ENCODE data around the gene ENC1. TPM values are rescaled to one million over a fixed set of nuclear protein-coding genes. Genes with fewer than 3 reads are reported as not detected.

The ENC1 gene
- total RNA-seq, 1 experiment from 2014 or later, result 24.5 TPM

- no TSS peak for BruUV-seq (replicated peaks)
- H3K4me3 ChIP-seq (ENCODE audit: low read length), result no peak overlapping the region
- H4K20me1 ChIP-seq (ENCODE audit: low read length), result no peaks in the 10 kb centered on the region
- H2AFZ ChIP-seq (ENCODE audit: low read length), result no peak overlapping the region
- CTCF ChIA-PET, result no interaction called here
- no peaks in the 10 kb centered on the region for H3K36me3 ChIP-seq (ENCODE audit: low read depth, low read length)
- TF ChIP-seq CTCF (conservative IDR thresholded peaks at IDR 0.05; ENCODE audit: low read depth, low read length) (no peak), EZH2 (IDR thresholded peaks at IDR 0.05; ENCODE audit: low read length, unreplicated experiment) (no peak)
- no peaks in the 10 kb centered on the region for H3K9me2 ChIP-seq (replicated peaks; ENCODE audit: low read length)
- DNase-seq, result no peak
- no peaks in the 10 kb centered on the region for H3K9me3 ChIP-seq (ENCODE audit: low read length)
- POLR2A ChIA-PET (ENCODE audit: unreplicated experiment), result no interaction called here
- no peaks in the 10 kb centered on the region for H3K27me3 ChIP-seq (ENCODE audit: low read length)
- no peaks in the 10 kb centered on the region for H3K79me2 ChIP-seq (ENCODE audit: low read length)
- H3K4me2 ChIP-seq (ENCODE audit: low read length), result peak overlapping the region; percentile 59
- H3K27ac ChIP-seq (ENCODE audit: low read length), result no peak overlapping the region
- H3F3A ChIP-seq (ENCODE audit: low read length, unreplicated experiment), result no peaks in the 10 kb centered on the region
- no peak overlapping the region for H3K9ac ChIP-seq (ENCODE audit: low read length)
- ATAC-seq, result no peak
- H3K4me1 ChIP-seq (ENCODE audit: insufficient read depth, low read length), result peaks cover 18% of the 10 kb centered on the region
- intact Hi-C loops (cut with micrococcal nuclease), result loop anchor here (1.0 kb wide), 1 partner anchor 747 kb away; no protein-coding TSS in a partner anchor
Observed at GRCh38 chr5:74649421-74649973, 9.0 kb upstream of the ENC1 start.

GRCh38 chr5:74648835-74649293 lies 8.3 kb upstream of the ENC1 start:
- Histone ChIP-seq H3K4me3 (ENCODE audit: low read length) (peak overlapping the region; percentile 38; the same call in 1 of the 2 replicates), H4K20me1 (ENCODE audit: low read length) (no peaks in the 10 kb centered on the region), H3K9me3 (ENCODE audit: low read length) (no peaks in the 10 kb centered on the region), H3K36me3 (ENCODE audit: low read depth, low read length) (no peaks in the 10 kb centered on the region), H3K9me2 (replicated peaks; ENCODE audit: low read length) (no peaks in the 10 kb centered on the region), H3K4me1 (ENCODE audit: insufficient read depth, low read length) (peaks cover 21% of the 10 kb centered on the region), H3K27me3 (ENCODE audit: low read length) (no peaks in the 10 kb centered on the region), H3K9ac (ENCODE audit: low read length) (no peak overlapping the region), H3F3A (ENCODE audit: low read length, unreplicated experiment) (no peaks in the 10 kb centered on the region), H3K4me2 (ENCODE audit: low read length) (peak overlapping the region; percentile 59), H3K79me2 (ENCODE audit: low read length) (no peaks in the 10 kb centered on the region), H3K27ac (ENCODE audit: low read length) (no peak overlapping the region), H2AFZ (ENCODE audit: low read length) (peak overlapping the region; percentile 73)
- ChIA-PET CTCF (no interaction called here), POLR2A (ENCODE audit: unreplicated experiment) (no interaction called here)
- intact Hi-C loops (cut with micrococcal nuclease), result loop anchor here (1.0 kb wide), 2 partner anchors 664 to 747 kb away; no protein-coding TSS in a partner anchor
- no TSS peak for BruUV-seq (replicated peaks)
- peak; percentile 71 for DNase-seq
- ATAC-seq, result peak; percentile 94
- TF ChIP-seq EZH2 (IDR thresholded peaks at IDR 0.05; ENCODE audit: low read length, unreplicated experiment), result no peak
- no peak for TF ChIP-seq EZH2phosphoT487 (IDR thresholded peaks at IDR 0.05; ENCODE audit: borderline replicate concordance, low read length)
- TF ChIP-seq CTCF (conservative IDR thresholded peaks at IDR 0.05; ENCODE audit: low read depth, low read length), result peak; percentile 81

- intact Hi-C loops (cut with micrococcal nuclease), result no loop called here
Observed at GRCh38 chr5:74647096-74647495, 6.6 kb upstream of the ENC1 start.

More at GRCh38 chr5:74647096-74647495, 6.6 kb upstream of the ENC1 start:
- Histone ChIP-seq H3K27me3 (ENCODE audit: low read length) (no peaks in the 10 kb centered on the region), H2AFZ (ENCODE audit: low read length) (no peak overlapping the region), H3F3A (ENCODE audit: low read length, unreplicated experiment) (peaks cover 6% of the 10 kb centered on the region), H3K27ac (ENCODE audit: low read length) (no peak overlapping the region), H3K9me2 (replicated peaks; ENCODE audit: low read length) (no peaks in the 10 kb centered on the region), H4K20me1 (ENCODE audit: low read length) (no peaks in the 10 kb centered on the region), H3K79me2 (ENCODE audit: low read length) (no peaks in the 10 kb centered on the region), H3K4me2 (ENCODE audit: low read length) (no peak overlapping the region), H3K4me3 (ENCODE audit: low read length) (no peak overlapping the region), H3K9ac (ENCODE audit: low read length) (no peak overlapping the region), H3K4me1 (ENCODE audit: insufficient read depth, low read length) (peaks cover 39% of the 10 kb centered on the region), H3K9me3 (ENCODE audit: low read length) (no peaks in the 10 kb centered on the region), H3K36me3 (ENCODE audit: low read depth, low read length) (no peaks in the 10 kb centered on the region)
- ChIA-PET CTCF (no interaction called here), POLR2A (ENCODE audit: unreplicated experiment) (no interaction called here)
- no TSS peak for BruUV-seq (replicated peaks)
- DNase-seq, result no peak
- no peak for ATAC-seq
- TF ChIP-seq EZH2 (IDR thresholded peaks at IDR 0.05; ENCODE audit: low read length, unreplicated experiment) (no peak), EZH2phosphoT487 (IDR thresholded peaks at IDR 0.05; ENCODE audit: borderline replicate concordance, low read length) (no peak), CTCF (conservative IDR thresholded peaks at IDR 0.05; ENCODE audit: low read depth, low read length) (no peak)
